Keratinocyte (primary cell): Measurements from ENCODE around the gene SLC10A4.

Source experiments
- EZH2 ChIP-seq: IDR thresholded peaks from one replicate; pipeline ENCODE4 v1.6.1; 2012; ENCODE audit warnings: inconsistent platforms, mild to moderate bottlenecking, low read length, moderate library complexity
- TF ChIP-seq, protein P1 (sequence below), 3 experiments: IDR thresholded peaks in 1 of 3; conservative IDR thresholded peaks in 1 of 3; optimal IDR thresholded peaks in 1 of 3; 2 replicates in 2 of 3; 3 replicates in 1 of 3; pipeline versions ENCODE3 to v1.5.1; 2011; ENCODE audit warnings: low read length in 3 of 3, mild to moderate bottlenecking in 3 of 3, moderate library complexity in 2 of 3, control low read depth in 1 of 3, inconsistent platforms in 1 of 3; ENCODE audit not compliant: insufficient read depth in 2 of 3; ENCODE audit errors: extremely low read depth in 1 of 3

DNA sequence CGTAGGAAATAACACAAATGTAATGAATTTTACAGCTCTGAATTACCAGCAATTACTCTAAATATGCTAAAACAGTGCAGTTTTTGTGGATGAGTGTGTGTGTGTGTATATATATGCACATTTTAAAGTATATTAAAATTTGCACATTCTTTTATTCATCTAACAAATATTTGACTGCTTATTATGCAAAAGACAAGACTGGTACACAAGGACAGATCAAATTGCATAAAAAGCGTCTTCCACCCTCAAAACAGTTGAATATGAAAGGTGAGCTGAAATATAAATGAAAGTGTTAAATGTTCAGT, 20.8 kb downstream of the SLC10A4 start:
- no peak for TF ChIP-seq EZH2
- TF ChIP-seq, protein P1, sequence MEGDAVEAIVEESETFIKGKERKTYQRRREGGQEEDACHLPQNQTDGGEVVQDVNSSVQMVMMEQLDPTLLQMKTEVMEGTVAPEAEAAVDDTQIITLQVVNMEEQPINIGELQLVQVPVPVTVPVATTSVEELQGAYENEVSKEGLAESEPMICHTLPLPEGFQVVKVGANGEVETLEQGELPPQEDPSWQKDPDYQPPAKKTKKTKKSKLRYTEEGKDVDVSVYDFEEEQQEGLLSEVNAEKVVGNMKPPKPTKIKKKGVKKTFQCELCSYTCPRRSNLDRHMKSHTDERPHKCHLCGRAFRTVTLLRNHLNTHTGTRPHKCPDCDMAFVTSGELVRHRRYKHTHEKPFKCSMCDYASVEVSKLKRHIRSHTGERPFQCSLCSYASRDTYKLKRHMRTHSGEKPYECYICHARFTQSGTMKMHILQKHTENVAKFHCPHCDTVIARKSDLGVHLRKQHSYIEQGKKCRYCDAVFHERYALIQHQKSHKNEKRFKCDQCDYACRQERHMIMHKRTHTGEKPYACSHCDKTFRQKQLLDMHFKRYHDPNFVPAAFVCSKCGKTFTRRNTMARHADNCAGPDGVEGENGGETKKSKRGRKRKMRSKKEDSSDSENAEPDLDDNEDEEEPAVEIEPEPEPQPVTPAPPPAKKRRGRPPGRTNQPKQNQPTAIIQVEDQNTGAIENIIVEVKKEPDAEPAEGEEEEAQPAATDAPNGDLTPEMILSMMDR (optimal IDR thresholded peaks at IDR 0.05 in 1 of 3, IDR thresholded peaks at IDR 0.05 in 1 of 3, conservative IDR thresholded peaks at IDR 0.05 in 1 of 3; ENCODE audit: extremely low read depth in 1 of 3, insufficient read depth in 2 of 3, low read length in 3 of 3): no peak
